ENCODE data around the gene HMOX2.

The HMOX2 gene

DNA sequence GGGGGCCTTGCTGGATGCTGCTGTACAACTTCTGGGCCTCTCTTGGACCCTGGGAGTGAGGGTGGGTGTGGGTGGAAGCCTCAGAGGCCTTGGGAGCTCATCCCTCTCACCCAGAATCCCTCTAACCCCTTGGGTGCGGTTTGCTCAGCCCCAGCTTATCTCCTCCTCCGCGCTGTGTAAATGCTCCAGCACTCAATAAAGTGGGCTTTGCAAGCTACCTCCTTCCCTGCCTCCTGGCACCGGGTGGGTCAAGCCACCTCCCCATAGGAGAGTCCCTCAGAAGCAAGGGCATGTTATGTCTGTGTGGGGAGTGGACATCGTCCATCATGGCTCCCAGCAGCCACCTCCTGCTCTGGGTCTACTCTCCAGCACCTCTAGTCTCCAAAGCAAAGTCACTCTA lies 33.9 kb downstream of the HMOX2 start:
- H3K36me3 ChIP-seq (ENCODE audit: low read length): no peaks in the 10 kb centered on the region
- peaks cover 10% of the 10 kb centered on the region for H3F3A ChIP-seq (ENCODE audit: insufficient read depth)
- no peaks in the 10 kb centered on the region for H3K9me3 ChIP-seq (ENCODE audit: insufficient read depth, low read length)
- H4K20me1 ChIP-seq (ENCODE audit: low read depth, low read length): no peaks in the 10 kb centered on the region
- TF ChIP-seq, protein P1, sequence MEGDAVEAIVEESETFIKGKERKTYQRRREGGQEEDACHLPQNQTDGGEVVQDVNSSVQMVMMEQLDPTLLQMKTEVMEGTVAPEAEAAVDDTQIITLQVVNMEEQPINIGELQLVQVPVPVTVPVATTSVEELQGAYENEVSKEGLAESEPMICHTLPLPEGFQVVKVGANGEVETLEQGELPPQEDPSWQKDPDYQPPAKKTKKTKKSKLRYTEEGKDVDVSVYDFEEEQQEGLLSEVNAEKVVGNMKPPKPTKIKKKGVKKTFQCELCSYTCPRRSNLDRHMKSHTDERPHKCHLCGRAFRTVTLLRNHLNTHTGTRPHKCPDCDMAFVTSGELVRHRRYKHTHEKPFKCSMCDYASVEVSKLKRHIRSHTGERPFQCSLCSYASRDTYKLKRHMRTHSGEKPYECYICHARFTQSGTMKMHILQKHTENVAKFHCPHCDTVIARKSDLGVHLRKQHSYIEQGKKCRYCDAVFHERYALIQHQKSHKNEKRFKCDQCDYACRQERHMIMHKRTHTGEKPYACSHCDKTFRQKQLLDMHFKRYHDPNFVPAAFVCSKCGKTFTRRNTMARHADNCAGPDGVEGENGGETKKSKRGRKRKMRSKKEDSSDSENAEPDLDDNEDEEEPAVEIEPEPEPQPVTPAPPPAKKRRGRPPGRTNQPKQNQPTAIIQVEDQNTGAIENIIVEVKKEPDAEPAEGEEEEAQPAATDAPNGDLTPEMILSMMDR (IDR thresholded peaks at IDR 0.05; ENCODE audit: insufficient read depth, low read length, poor library complexity, severe bottlenecking): no peak
- no peak for TF ChIP-seq EZH2phosphoT487 (conservative IDR thresholded peaks at IDR 0.05; ENCODE audit: low read length)
- H3K79me2 ChIP-seq (ENCODE audit: insufficient read depth, low read length): no peaks in the 10 kb centered on the region
- no peak overlapping the region for H3K4me3 ChIP-seq (ENCODE audit: insufficient read depth, low read length, poor library complexity, severe bottlenecking)
- no peaks in the 10 kb centered on the region for H3K27me3 ChIP-seq (ENCODE audit: low read length)
- H3K4me2 ChIP-seq (ENCODE audit: low read depth, low read length, poor library complexity, severe bottlenecking): no peak overlapping the region
- no peak overlapping the region for H2AFZ ChIP-seq (ENCODE audit: low read depth, low read length, severe bottlenecking)
- H3K9me2 ChIP-seq (replicated peaks; ENCODE audit: insufficient read depth, low read length): no peaks in the 10 kb centered on the region
- H3K27ac ChIP-seq (ENCODE audit: low read depth, low read length): no peak overlapping the region
- no peak overlapping the region for H3K9ac ChIP-seq (ENCODE audit: low read length)

DNA sequence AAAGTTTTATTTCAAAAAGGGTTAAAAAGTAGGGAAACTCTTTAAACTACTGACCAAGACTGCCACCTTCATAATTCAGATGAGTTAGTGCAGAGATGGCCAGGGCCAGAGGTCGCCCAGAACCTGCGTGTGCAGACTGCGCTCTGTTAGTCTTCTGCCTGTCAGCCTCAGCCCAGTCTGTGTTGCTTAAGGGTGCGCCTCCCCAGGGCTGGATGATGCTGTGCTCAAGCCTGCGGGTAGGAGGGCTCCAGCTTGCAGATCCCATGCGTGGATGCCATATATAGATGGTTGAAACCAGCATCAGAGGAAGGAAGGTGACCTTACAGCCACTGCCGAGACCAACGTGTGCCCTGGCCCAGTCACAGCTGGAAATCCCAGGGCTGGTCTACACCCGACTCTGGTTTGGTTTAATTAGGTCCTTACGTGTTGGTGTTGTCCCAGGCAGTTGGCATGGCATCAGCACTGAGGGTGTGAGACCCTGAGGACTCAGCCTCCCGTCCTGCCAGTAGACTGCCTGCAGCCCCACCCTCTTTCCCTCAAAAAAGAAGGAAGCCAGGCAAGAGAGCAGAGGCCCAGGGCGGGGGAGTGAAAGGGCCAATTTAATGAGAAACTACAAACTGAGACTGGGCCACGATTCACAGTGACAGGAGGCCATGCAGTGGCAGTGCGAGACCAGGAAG lies 34.7 kb downstream of the HMOX2 start:
- Histone ChIP-seq H3K36me3 (ENCODE audit: low read length) (no peaks in the 10 kb centered on the region), H4K20me1 (ENCODE audit: low read depth, low read length) (no peaks in the 10 kb centered on the region), H3K4me3 (ENCODE audit: insufficient read depth, low read length, poor library complexity, severe bottlenecking) (no peak overlapping the region), H3K79me2 (ENCODE audit: insufficient read depth, low read length) (no peaks in the 10 kb centered on the region), H3K27ac (ENCODE audit: low read depth, low read length) (no peak overlapping the region), H3F3A (ENCODE audit: insufficient read depth) (peaks cover 11% of the 10 kb centered on the region), H3K4me2 (ENCODE audit: low read depth, low read length, poor library complexity, severe bottlenecking) (no peak overlapping the region), H3K9ac (ENCODE audit: low read length) (no peak overlapping the region), H3K9me2 (replicated peaks; ENCODE audit: insufficient read depth, low read length) (no peaks in the 10 kb centered on the region), H3K27me3 (ENCODE audit: low read length) (no peaks in the 10 kb centered on the region), H3K9me3 (ENCODE audit: insufficient read depth, low read length) (no peaks in the 10 kb centered on the region), H2AFZ (ENCODE audit: low read depth, low read length, severe bottlenecking) (no peak overlapping the region)
- TF ChIP-seq, protein P1 (IDR thresholded peaks at IDR 0.05; ENCODE audit: insufficient read depth, low read length, poor library complexity, severe bottlenecking): no peak
- TF ChIP-seq EZH2phosphoT487 (conservative IDR thresholded peaks at IDR 0.05; ENCODE audit: low read length): no peak

DNA sequence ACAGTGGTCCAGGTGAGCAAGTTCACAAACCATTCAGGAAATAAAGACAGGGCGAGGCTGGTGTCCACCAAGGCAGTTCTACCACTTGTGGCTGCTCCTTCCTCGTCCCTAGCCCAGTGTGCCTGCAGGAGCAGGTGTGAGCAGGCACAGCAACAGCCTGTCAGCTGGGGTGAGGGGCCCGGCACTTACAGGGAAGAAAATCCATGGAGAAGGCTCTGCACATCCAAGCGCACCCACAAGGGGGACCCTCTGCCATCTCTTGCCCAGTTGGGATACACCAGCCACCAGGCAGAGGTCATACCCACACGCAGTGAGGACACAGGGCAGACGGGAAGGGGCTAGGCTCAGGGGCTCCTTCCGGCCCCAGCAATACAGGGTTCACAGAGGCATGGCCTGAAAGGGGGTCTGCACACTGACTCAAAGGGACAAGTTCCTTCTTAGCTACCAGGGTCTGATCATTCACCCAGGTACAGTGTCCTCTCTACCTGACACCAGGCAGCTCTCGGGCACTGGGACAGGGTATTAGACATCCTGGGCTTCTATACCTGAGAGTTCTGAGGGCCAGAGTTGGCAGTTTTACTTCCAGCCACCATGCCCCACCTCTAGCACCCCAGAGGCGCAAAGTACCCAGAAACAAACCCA lies 35.4 kb downstream of the HMOX2 start:
- no peak overlapping the region for H3K4me2 ChIP-seq (ENCODE audit: low read depth, low read length, poor library complexity, severe bottlenecking)
- H2AFZ ChIP-seq (ENCODE audit: low read depth, low read length, severe bottlenecking): no peak overlapping the region
- H3K9me2 ChIP-seq (replicated peaks; ENCODE audit: insufficient read depth, low read length): no peaks in the 10 kb centered on the region
- no peak overlapping the region for H3K9ac ChIP-seq (ENCODE audit: low read length)
- no peak overlapping the region for H3K27ac ChIP-seq (ENCODE audit: low read depth, low read length)
- no peaks in the 10 kb centered on the region for H4K20me1 ChIP-seq (ENCODE audit: low read depth, low read length)
- no peak overlapping the region for H3K4me3 ChIP-seq (ENCODE audit: insufficient read depth, low read length, poor library complexity, severe bottlenecking)
- peaks cover 10% of the 10 kb centered on the region; the same call in 1 of the 2 replicates for H3F3A ChIP-seq (ENCODE audit: insufficient read depth)
- H3K27me3 ChIP-seq (ENCODE audit: low read length): no peaks in the 10 kb centered on the region
- H3K79me2 ChIP-seq (ENCODE audit: insufficient read depth, low read length): no peaks in the 10 kb centered on the region
- TF ChIP-seq EZH2phosphoT487 (conservative IDR thresholded peaks at IDR 0.05; ENCODE audit: low read length): no peak
- TF ChIP-seq, protein P1 (IDR thresholded peaks at IDR 0.05; ENCODE audit: insufficient read depth, low read length, poor library complexity, severe bottlenecking): no peak
- no peaks in the 10 kb centered on the region for H3K9me3 ChIP-seq (ENCODE audit: insufficient read depth, low read length)
- no peaks in the 10 kb centered on the region for H3K36me3 ChIP-seq (ENCODE audit: low read length)

Data from SU-DHL-6 (cell line).